ENCODE data around the gene SLC12A7. TPM values are rescaled to one million over a fixed set of nuclear protein-coding genes. Genes with fewer than 3 reads are reported as not detected.

SLC12A7 gene
- total RNA-seq, 1 experiment from 2014 or later: 207 TPM

- no peak for DNase-seq
- H2AFZ ChIP-seq: no peak overlapping the region
- CTCF ChIA-PET: no interaction called here
- intact Hi-C loops (cut with micrococcal nuclease; ENCODE audit: unreplicated experiment): no loop called here
- no peak overlapping the region for H3K4me3 ChIP-seq
- no peaks in the 10 kb centered on the region for H3K9me2 ChIP-seq (ENCODE audit: insufficient read depth)
- H3K4me2 ChIP-seq: no peak overlapping the region
- H3K4me1 ChIP-seq (replicated peaks; ENCODE audit: insufficient read depth): no peaks in the 10 kb centered on the region
- no peak for TF ChIP-seq EZH2 (IDR thresholded peaks at IDR 0.05; ENCODE audit: low read depth)
- TF ChIP-seq, protein P1, sequence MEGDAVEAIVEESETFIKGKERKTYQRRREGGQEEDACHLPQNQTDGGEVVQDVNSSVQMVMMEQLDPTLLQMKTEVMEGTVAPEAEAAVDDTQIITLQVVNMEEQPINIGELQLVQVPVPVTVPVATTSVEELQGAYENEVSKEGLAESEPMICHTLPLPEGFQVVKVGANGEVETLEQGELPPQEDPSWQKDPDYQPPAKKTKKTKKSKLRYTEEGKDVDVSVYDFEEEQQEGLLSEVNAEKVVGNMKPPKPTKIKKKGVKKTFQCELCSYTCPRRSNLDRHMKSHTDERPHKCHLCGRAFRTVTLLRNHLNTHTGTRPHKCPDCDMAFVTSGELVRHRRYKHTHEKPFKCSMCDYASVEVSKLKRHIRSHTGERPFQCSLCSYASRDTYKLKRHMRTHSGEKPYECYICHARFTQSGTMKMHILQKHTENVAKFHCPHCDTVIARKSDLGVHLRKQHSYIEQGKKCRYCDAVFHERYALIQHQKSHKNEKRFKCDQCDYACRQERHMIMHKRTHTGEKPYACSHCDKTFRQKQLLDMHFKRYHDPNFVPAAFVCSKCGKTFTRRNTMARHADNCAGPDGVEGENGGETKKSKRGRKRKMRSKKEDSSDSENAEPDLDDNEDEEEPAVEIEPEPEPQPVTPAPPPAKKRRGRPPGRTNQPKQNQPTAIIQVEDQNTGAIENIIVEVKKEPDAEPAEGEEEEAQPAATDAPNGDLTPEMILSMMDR (conservative IDR thresholded peaks at IDR 0.05): no peak
- no peaks in the 10 kb centered on the region for H3F3A ChIP-seq (ENCODE audit: insufficient read depth, low read depth)
- H3K79me2 ChIP-seq (ENCODE audit: low read depth): no peaks in the 10 kb centered on the region
- no peaks in the 10 kb centered on the region for H3K9me3 ChIP-seq (ENCODE audit: insufficient read depth, low read depth)
- POLR2A ChIA-PET (ENCODE audit: unreplicated experiment): no interaction called here
- no peaks in the 10 kb centered on the region for H3K36me3 ChIP-seq (ENCODE audit: low read depth)
- H3K27me3 ChIP-seq (ENCODE audit: insufficient read depth, low read depth): peaks cover 86% of the 10 kb centered on the region
- H3K27ac ChIP-seq: no peak overlapping the region
- H4K20me1 ChIP-seq (ENCODE audit: insufficient read depth): 0 out of 2 replicates have a peak, but pooled peaks cover 6% of the 10 kb centered on the region
- no TSS peak for BruUV-seq (replicated peaks)
Observed at GRCh38 chr5:1029945-1030625, 81.8 kb downstream of the SLC12A7 start.

DNA sequence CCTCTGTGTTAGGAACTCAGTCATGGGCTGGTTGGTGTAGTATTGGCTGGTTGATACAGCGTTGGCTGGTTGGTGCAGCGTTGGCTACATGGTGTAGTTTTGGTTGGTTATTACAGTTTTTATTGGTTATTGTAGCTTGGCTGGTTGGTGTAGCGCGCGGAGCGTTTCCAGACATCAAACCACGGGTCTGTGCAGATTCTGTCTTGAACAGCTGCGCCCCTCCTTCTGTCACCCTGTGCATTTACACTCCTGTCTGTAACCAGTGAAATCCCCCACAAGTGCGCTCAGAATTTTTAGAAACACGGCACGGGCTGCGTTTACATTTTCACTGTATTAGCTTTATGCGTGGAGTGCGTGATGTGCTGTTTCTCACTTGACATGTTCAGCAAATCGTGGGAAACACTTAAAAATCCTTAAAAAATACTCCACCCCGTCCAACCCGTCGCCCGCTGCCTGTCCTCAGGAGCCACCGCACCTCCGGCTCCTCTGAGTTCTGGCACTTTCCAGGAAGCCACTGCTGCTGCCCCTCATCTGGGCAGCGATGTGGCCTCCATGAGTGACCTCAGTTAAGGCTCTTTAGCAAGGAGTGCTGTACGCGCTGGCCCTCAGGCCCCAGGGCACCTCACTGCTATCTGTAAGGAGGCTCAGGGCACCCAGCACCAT, 82.5 kb downstream of the SLC12A7 start:
- CTCF ChIA-PET: interaction anchor here (0.6 kb wide), 2 partner anchors 129 to 746 kb away, joined by 3 to 5 read pairs; no protein-coding TSS in a partner anchor
- Histone ChIP-seq H3K27me3 (ENCODE audit: insufficient read depth, low read depth) (peaks cover 81% of the 10 kb centered on the region), H3K27ac (no peak overlapping the region), H4K20me1 (ENCODE audit: insufficient read depth) (0 out of 2 replicates have a peak, but pooled peaks cover 6% of the 10 kb centered on the region), H2AFZ (no peak overlapping the region), H3K9me3 (ENCODE audit: insufficient read depth, low read depth) (no peaks in the 10 kb centered on the region), H3K79me2 (ENCODE audit: low read depth) (no peaks in the 10 kb centered on the region), H3K4me1 (replicated peaks; ENCODE audit: insufficient read depth) (no peaks in the 10 kb centered on the region), H3K36me3 (ENCODE audit: low read depth) (no peaks in the 10 kb centered on the region), H3F3A (ENCODE audit: insufficient read depth, low read depth) (no peaks in the 10 kb centered on the region), H3K4me2 (no peak overlapping the region), H3K9me2 (ENCODE audit: insufficient read depth) (no peaks in the 10 kb centered on the region), H3K4me3 (no peak overlapping the region)
- POLR2A ChIA-PET (ENCODE audit: unreplicated experiment): no interaction called here
- no peak for DNase-seq
- intact Hi-C loops (cut with micrococcal nuclease; ENCODE audit: unreplicated experiment): no loop called here
- BruUV-seq (replicated peaks): no TSS peak
- TF ChIP-seq EZH2 (IDR thresholded peaks at IDR 0.05; ENCODE audit: low read depth): no peak
- TF ChIP-seq, protein P1 (conservative IDR thresholded peaks at IDR 0.05): no peak

DNA sequence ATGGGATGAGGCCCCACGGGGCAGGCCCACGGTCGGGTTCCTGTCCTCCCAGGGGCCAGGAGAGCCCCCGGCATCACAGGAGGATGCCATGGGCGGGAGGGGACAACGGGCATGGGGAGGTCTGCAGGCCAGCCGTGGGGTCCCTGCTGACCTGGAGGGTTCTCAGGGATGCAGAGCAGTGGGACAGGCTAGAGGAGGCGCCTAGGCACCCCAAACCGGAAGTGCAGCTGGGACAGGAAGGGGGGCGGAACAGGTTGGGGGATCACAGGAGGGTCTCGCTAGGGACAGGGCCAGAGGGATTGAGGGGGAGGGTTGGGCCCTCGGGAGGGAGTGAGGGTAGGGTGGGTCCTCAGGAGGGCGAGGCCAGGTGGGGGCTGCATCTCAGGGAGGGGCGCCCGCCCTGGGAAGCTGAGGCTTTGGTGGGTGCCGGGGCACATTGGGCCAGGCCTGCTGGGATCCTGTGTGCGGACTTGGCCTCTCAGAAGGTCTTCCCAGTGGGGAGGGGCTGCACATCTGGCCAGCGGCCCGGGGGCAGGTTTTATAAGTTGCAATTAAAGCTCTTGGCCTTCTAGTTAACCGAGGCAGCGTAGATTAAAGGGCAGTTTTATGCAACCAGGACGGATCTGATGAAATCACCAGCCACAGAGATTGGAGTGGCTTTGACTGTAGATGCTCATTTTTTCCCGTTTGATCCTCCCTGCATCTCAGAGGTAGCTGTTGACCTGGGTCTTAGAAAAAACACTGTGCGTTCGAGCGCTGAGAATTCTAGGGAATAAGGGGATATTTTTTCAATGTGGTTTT, 83.2 kb downstream of the SLC12A7 start:
- TF ChIP-seq, protein P1 (conservative IDR thresholded peaks at IDR 0.05): no peak
- no peak for TF ChIP-seq EZH2 (IDR thresholded peaks at IDR 0.05; ENCODE audit: low read depth)
- 0 out of 2 replicates have a peak, but pooled peaks cover 5% of the 10 kb centered on the region for H4K20me1 ChIP-seq (ENCODE audit: insufficient read depth)
- H3K27ac ChIP-seq: no peak overlapping the region
- H3K9me3 ChIP-seq (ENCODE audit: insufficient read depth, low read depth): no peaks in the 10 kb centered on the region
- no peak overlapping the region for H2AFZ ChIP-seq
- H3K36me3 ChIP-seq (ENCODE audit: low read depth): no peaks in the 10 kb centered on the region
- H3K4me1 ChIP-seq (replicated peaks; ENCODE audit: insufficient read depth): no peaks in the 10 kb centered on the region
- peaks cover 73% of the 10 kb centered on the region for H3K27me3 ChIP-seq (ENCODE audit: insufficient read depth, low read depth)
- intact Hi-C loops (cut with micrococcal nuclease; ENCODE audit: unreplicated experiment): no loop called here
- DNase-seq: no peak
- CTCF ChIA-PET: interaction anchor here (0.6 kb wide), 2 partner anchors 130 to 745 kb away, joined by 3 to 5 read pairs; no protein-coding TSS in a partner anchor
- no peaks in the 10 kb centered on the region for H3K9me2 ChIP-seq (ENCODE audit: insufficient read depth)
- H3K79me2 ChIP-seq (ENCODE audit: low read depth): no peaks in the 10 kb centered on the region
- no peak overlapping the region for H3K4me3 ChIP-seq
- no TSS peak for BruUV-seq (replicated peaks)
- H3K4me2 ChIP-seq: no peak overlapping the region
- H3F3A ChIP-seq (ENCODE audit: insufficient read depth, low read depth): no peaks in the 10 kb centered on the region
- POLR2A ChIA-PET (ENCODE audit: unreplicated experiment): no interaction called here

All from PC-9 (cell line).